ENCODE results near the gene POFUT1.
A peak's percentile ranks its signal among the peaks of the same experiment; 100 is the strongest.

POFUT1 gene

GRCh38 chr20:32282461-32282860 lies 74.8 kb downstream of the POFUT1 start:
- no peak for DNase-seq

GRCh38 chr20:32285082-32285620 lies 77.5 kb downstream of the POFUT1 start:
- no peak for DNase-seq

DNA sequence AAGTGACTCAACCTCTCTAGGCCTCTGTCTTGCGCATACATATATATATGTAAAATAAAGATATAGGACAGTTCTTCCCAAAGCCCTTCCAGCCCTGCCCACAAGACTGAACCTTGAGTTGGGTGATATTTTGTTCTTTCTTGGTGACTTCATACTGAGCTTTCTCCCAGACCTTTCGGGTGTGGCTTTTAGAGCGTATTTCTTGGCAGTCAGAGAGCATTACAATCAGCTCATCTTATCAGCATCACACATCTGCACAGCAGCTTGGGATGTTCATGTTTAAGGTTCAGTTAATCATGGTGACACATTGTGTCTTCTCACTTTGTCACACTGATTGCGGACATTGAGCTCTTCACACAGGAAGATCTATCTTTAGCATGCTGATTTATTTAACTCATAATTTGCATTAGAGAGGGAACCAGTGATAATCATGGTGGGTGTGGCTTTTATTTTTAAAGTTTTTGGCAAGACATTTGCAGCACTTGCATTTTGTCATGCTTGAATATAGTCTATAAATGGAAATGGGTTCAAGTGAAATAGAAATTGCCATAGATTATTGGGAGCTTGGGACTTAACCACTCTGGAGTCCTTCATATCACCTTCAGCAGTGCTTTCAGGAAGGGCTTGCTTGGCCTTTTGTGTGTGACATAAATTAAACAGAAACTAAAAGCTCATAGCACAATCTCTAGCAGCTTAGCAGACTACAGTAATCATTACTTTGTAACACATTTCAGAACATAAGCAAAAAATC lies 78.1 kb downstream of the POFUT1 start:
- DNase-seq = peak; percentile 31 to 64

DNA sequence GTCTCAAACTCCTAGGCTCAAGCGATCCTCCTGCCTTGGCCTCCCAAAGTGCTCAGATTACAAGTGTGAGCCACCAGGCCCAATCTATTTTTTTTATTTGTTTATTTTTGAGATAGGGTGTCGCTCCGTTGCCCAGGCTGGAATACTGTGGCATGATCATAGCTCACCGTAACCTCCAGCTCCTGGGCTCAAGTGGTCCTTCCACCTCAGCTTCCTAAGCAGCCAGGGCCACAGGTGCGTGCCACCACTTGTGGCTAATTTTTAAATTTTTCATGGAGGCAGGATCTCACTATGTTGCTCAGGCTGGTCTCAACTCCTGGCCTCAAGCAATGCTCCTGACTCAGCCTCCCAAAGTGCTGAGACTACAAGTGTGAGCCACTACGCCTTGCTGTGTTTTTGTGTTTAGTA lies 79.6 kb downstream of the POFUT1 start:
- DNase-seq = no peak
